GM23248 (cell line): ENCODE data around the gene RBSN.
"Not testable (repeated sequence)": the region's sequence is repeated elsewhere in the genome, so short reads cannot be mapped to it uniquely, and the experiment has no call there.

Experiments used
- EZH2 ChIP-seq: fragments of 200-600 bp; sonication (generic); IDR thresholded peaks from 2 replicates; pipeline ENCODE4 v1.6.1; 2018; ENCODE audit warnings: antibody characterized with exemption, mild to moderate bottlenecking; ENCODE audit not compliant: insufficient read depth, poor library complexity, severe bottlenecking
- EZH2phosphoT487 ChIP-seq: fragments of 200-600 bp; sonication (generic); IDR thresholded peaks from 2 replicates; pipeline ENCODE4 v1.6.1; 2018; ENCODE audit warnings: antibody characterized with exemption, moderate library complexity, mild to moderate bottlenecking, low read depth; ENCODE audit not compliant: insufficient read depth

- TF ChIP-seq EZH2phosphoT487, EZH2: not testable (repeated sequence)
These were observed 29.5 kb upstream of the RBSN start for GRCh38 chr3:15128403-15128802.
